Ovary (tissue), 3 donors: Measurements from ENCODE around the gene RILP.

ENCODE experiments used
- EP300 ChIP-seq: sonication (generic); formaldehyde crosslinking; IDR thresholded peaks from one replicate; pipeline ENCODE4 v1.6.1; 2017; ENCODE audit warnings: antibody characterized with exemption
- POLR2A ChIP-seq: fragments of 450-650 bp; IDR thresholded peaks from one replicate; pipeline ENCODE4 v1.6.1; 2017; ENCODE audit warnings: antibody characterized with exemption, mild to moderate bottlenecking, moderate library complexity
- TF ChIP-seq, protein P1 (sequence below), 3 donors: fragments of 450-650 bp in 2 of 3; fragments of 200-600 bp in 1 of 3; IDR thresholded peaks; one replicate each; pipeline versions ENCODE4 v1.5.1 to v1.8.0; 2016 to 2022; ENCODE audit warnings: antibody characterized with exemption in 3 of 3, mild to moderate bottlenecking in 1 of 3
- donor health status: DM: no; HTN: no; CAD: no.

DNA sequence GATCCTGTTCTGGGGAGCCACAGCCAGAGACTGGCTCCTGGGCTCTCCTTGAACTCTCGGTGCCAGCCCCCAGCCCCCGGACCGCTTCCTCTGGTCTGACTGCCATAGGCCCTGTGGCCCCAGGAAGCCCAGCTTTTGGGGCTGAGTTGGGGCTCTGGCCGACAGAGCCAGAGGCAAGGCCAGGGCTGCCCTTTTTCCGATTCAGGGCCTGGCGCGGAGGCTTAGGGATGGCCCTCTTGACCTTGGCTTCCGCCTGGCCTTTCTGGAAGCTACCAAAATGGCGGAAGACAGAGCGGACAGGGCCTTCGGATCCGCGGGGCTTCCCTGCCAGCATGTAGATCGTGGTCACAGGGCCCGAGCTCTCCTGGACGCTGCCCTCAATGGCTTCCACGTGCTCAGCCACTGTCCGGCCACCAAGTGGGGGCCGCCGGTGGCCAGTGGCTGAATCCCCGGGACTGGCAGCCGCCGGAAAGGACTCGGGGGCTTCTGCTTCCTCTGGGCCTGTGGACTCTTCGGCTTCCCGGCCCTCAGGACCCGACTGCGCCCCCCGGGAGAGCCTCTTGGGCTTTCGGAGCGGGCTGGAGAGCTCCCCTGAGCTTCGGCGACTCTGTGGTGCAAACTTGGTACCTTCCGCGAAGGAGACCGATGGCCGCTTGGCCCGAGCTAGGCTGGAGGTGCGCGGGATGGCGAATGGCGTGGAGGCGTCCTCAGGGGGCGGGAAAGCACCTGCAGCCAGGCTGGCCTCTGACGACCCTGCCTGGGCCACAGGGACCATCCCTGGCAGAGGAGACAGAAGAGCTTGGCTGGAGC, 14.6 kb downstream of the RILP start:
- TF ChIP-seq, protein P1, sequence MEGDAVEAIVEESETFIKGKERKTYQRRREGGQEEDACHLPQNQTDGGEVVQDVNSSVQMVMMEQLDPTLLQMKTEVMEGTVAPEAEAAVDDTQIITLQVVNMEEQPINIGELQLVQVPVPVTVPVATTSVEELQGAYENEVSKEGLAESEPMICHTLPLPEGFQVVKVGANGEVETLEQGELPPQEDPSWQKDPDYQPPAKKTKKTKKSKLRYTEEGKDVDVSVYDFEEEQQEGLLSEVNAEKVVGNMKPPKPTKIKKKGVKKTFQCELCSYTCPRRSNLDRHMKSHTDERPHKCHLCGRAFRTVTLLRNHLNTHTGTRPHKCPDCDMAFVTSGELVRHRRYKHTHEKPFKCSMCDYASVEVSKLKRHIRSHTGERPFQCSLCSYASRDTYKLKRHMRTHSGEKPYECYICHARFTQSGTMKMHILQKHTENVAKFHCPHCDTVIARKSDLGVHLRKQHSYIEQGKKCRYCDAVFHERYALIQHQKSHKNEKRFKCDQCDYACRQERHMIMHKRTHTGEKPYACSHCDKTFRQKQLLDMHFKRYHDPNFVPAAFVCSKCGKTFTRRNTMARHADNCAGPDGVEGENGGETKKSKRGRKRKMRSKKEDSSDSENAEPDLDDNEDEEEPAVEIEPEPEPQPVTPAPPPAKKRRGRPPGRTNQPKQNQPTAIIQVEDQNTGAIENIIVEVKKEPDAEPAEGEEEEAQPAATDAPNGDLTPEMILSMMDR (IDR thresholded peaks at IDR 0.05): no peak
- TF ChIP-seq POLR2A (no peak), EP300 (no peak)
